H1 (cell line): Measurements from ENCODE around the gene HEATR5A. TPM values are rescaled to one million over a fixed set of nuclear protein-coding genes. Genes with fewer than 3 reads are reported as not detected.

Experiments
- CTCF ChIA-PET: fragments of 300-600 bp; sonication (Branson Sonifier 250); formaldehyde crosslinking; loops from one replicate; lab custom pipeline; 2021; ENCODE audit not compliant: partially characterized antibody; lab: Charles Lee
- POLR2A ChIA-PET: fragments of 300-600 bp; sonication (Branson Sonifier 250); formaldehyde crosslinking; loops from one replicate; lab custom pipeline; 2021; ENCODE audit warnings: inconsistent platforms; ENCODE audit not compliant: partially characterized antibody; lab: Charles Lee
- DNase-seq, 2 experiments: peaks; one replicate each; pipeline versions ENCODE4 v3.0.0 to v3.0.0-alpha.2; 2010 to 2022; ENCODE audit warnings: low spot score in 2 of 2, low read depth in 1 of 2, mixed read lengths in 1 of 2
- FAIRE-seq: peaks from 2 replicates; lab custom pipeline; 2011; peaks lifted over from hg19 to GRCh38; lab: Jason Lieb, UNC
- H2AFZ ChIP-seq: 2 replicates; pipeline ENCODE4 v1.8.1; 2012; ENCODE audit warnings: low read length, inconsistent platforms
- H2AK5ac ChIP-seq: 2 replicates; pipeline ENCODE4 v1.6.1; 2013; ENCODE audit warnings: low read depth, low read length
- H2BK120ac ChIP-seq: replicated peaks from 2 replicates; pipeline ENCODE3; 2013; ENCODE audit warnings: low read depth, low read length, inconsistent platforms
- H2BK12ac ChIP-seq: 2 replicates; pipeline ENCODE4 v1.6.1; 2013; ENCODE audit warnings: low read depth, low read length
- H2BK15ac ChIP-seq: 2 replicates; pipeline ENCODE4 v1.6.1; 2013; ENCODE audit warnings: low read length
- H2BK20ac ChIP-seq: 2 replicates; pipeline ENCODE4 v1.6.1; 2013; ENCODE audit warnings: low read length
- H2BK5ac ChIP-seq: 2 replicates; pipeline ENCODE4 v1.6.1; 2013; ENCODE audit warnings: low read depth, low read length
- H3K14ac ChIP-seq: 2 replicates; pipeline ENCODE4 v1.6.1; 2013; ENCODE audit warnings: inconsistent platforms; ENCODE audit not compliant: insufficient read length
- H3K18ac ChIP-seq: 2 replicates; pipeline ENCODE4 v1.6.1; 2013; ENCODE audit warnings: low read length; ENCODE audit errors: extremely low read depth
- H3K23ac ChIP-seq: 2 replicates; pipeline ENCODE4 v1.6.1; 2013; ENCODE audit warnings: inconsistent platforms; ENCODE audit not compliant: insufficient read length
- H3K23me2 ChIP-seq: 2 replicates; pipeline ENCODE4 v1.6.1; 2013; ENCODE audit warnings: low read depth, low read length
- H3K27ac ChIP-seq: 2 replicates; pipeline ENCODE4 v1.6.1; 2011; ENCODE audit warnings: low read depth, low read length, inconsistent platforms
- H3K27me3 ChIP-seq, 4 experiments: replicated peaks in 1 of 4; 1 replicate in 1 of 4; 2 replicates in 3 of 4; pipeline versions ENCODE4 v1.6.1 to v1.8.1; 2011 to 2013; ENCODE audit warnings: low read length in 3 of 4, mild to moderate bottlenecking in 3 of 4, inconsistent platforms in 2 of 4, mixed read lengths in 2 of 4, moderate library complexity in 1 of 4; ENCODE audit not compliant: control insufficient read depth in 3 of 4, insufficient read depth in 3 of 4; ENCODE audit errors: extremely low read depth in 1 of 4
- H3K36me3 ChIP-seq, 4 experiments: 2 replicates each; pipeline versions ENCODE4 v1.6.1 to v1.8.1; 2011 to 2013; ENCODE audit warnings: mild to moderate bottlenecking in 4 of 4, low read length in 3 of 4, moderate library complexity in 2 of 4, control low read depth in 1 of 4, inconsistent platforms in 1 of 4; ENCODE audit not compliant: insufficient read depth in 4 of 4, control insufficient read depth in 2 of 4
- H3K4ac ChIP-seq: replicated peaks from 2 replicates; pipeline ENCODE3; 2013; ENCODE audit warnings: low read length, low read depth, mixed read lengths, inconsistent platforms; ENCODE audit not compliant: insufficient read length
- H3K4me1 ChIP-seq, 4 experiments: replicated peaks in 1 of 4; 1 replicate in 1 of 4; 2 replicates in 3 of 4; pipeline versions ENCODE4 v1.6.1 to v1.8.1; 2011 to 2013; ENCODE audit warnings: low read length in 3 of 4, inconsistent platforms in 2 of 4, mixed read lengths in 1 of 4; ENCODE audit not compliant: insufficient read depth in 4 of 4, control insufficient read depth in 3 of 4
- H3K4me2 ChIP-seq, 2 experiments: 2 replicates each; pipeline versions ENCODE4 v1.6.1 to v1.8.1; 2011 to 2013; ENCODE audit warnings: low read depth in 2 of 2, low read length in 2 of 2, control low read depth in 1 of 2, inconsistent platforms in 1 of 2, mild to moderate bottlenecking in 1 of 2; ENCODE audit not compliant: insufficient read depth in 1 of 2
- H3K4me3 ChIP-seq, 4 experiments: fragments of 200-600, 300-600 bp in 1 of 4; sonication (generic), shearing (Covaris generic), sonication (Bioruptor Twin) in 1 of 4; 2 replicates each; pipeline versions ENCODE4 v1.5.1 to v1.8.1; 2011 to 2016; ENCODE audit warnings: low read length in 4 of 4, low read depth in 3 of 4, control low read depth in 2 of 4, inconsistent platforms in 2 of 4, mild to moderate bottlenecking in 2 of 4, mixed read lengths in 1 of 4, moderate library complexity in 1 of 4; ENCODE audit not compliant: insufficient read depth in 2 of 4; ENCODE audit errors: extremely low read depth in 1 of 4
- H3K56ac ChIP-seq: replicated peaks from 2 replicates; pipeline ENCODE3; 2013; ENCODE audit warnings: low read depth, mild to moderate bottlenecking, mixed read lengths, low read length, inconsistent platforms; ENCODE audit not compliant: insufficient read length
- H3K79me1 ChIP-seq: 2 replicates; pipeline ENCODE4 v1.6.1; 2013; ENCODE audit warnings: low read depth, low read length, control low read depth
- H3K79me2 ChIP-seq, 2 experiments: 2 replicates each; pipeline versions ENCODE4 v1.6.1 to v1.8.1; 2012 to 2013; ENCODE audit warnings: low read length in 2 of 2, mild to moderate bottlenecking in 2 of 2, inconsistent platforms in 1 of 2; ENCODE audit not compliant: insufficient read depth in 2 of 2, control insufficient read depth in 1 of 2
- H3K9ac ChIP-seq, 4 experiments: replicated peaks in 1 of 4; 1 replicate in 1 of 4; 2 replicates in 3 of 4; pipeline versions ENCODE4 v1.6.1 to v1.8.1; 2011 to 2013; ENCODE audit warnings: low read depth in 3 of 4, low read length in 3 of 4, control low read depth in 2 of 4, mild to moderate bottlenecking in 2 of 4, moderate library complexity in 2 of 4, inconsistent platforms in 1 of 4; ENCODE audit errors: extremely low read depth in 1 of 4
- H3K9me3 ChIP-seq, 2 experiments: 2 replicates each; pipeline versions ENCODE4 v1.6.1 to v1.8.1; 2012 to 2013; ENCODE audit warnings: mild to moderate bottlenecking in 2 of 2, moderate library complexity in 2 of 2, control low read depth in 1 of 2, inconsistent platforms in 1 of 2, low read depth in 1 of 2, low read length in 1 of 2, mixed read lengths in 1 of 2; ENCODE audit not compliant: insufficient read depth in 2 of 2
- H4K20me1 ChIP-seq, 2 experiments: replicated peaks in 1 of 2; 2 replicates each; pipeline versions ENCODE3 to v1.8.1; 2011 to 2013; ENCODE audit warnings: inconsistent platforms in 2 of 2, low read length in 2 of 2, mild to moderate bottlenecking in 1 of 2; ENCODE audit not compliant: insufficient read depth in 2 of 2, control insufficient read depth in 1 of 2
- H4K5ac ChIP-seq: 2 replicates; pipeline ENCODE4 v1.6.1; 2013; ENCODE audit warnings: low read length, low read depth, mixed read lengths, inconsistent platforms; ENCODE audit not compliant: insufficient read length
- H4K8ac ChIP-seq: 2 replicates; pipeline ENCODE4 v1.8.0; 2013; ENCODE audit warnings: mild to moderate bottlenecking, moderate library complexity, low read length, inconsistent platforms; ENCODE audit not compliant: insufficient read depth; ENCODE audit errors: extremely low read depth
- H4K91ac ChIP-seq: replicated peaks from 2 replicates; pipeline ENCODE3; 2013; ENCODE audit warnings: low read length, mixed read lengths, inconsistent platforms; ENCODE audit not compliant: insufficient read length
- BCL11A ChIP-seq, 2 experiments: IDR thresholded peaks; one replicate each; pipeline ENCODE4 v1.6.1; 2011; ENCODE audit warnings: low read depth in 2 of 2, low read length in 2 of 2, mild to moderate bottlenecking in 2 of 2
- CBX5 ChIP-seq: fragments of 300-800, 300-1000 bp; sonication (generic); IDR thresholded peaks from 2 replicates; pipeline ENCODE4 v1.7.1; 2016; ENCODE audit warnings: antibody characterized with exemption, low read length, low read depth
- CTBP2 ChIP-seq: IDR thresholded peaks from 2 replicates; pipeline ENCODE4 v1.7.0; 2011; ENCODE audit warnings: borderline replicate concordance, mild to moderate bottlenecking, moderate library complexity, mixed read lengths, low read length; ENCODE audit not compliant: insufficient read depth, insufficient read length
- E2F6 ChIP-seq: IDR thresholded peaks from 2 replicates; pipeline ENCODE4 v1.6.1; 2012; ENCODE audit warnings: inconsistent platforms
- EZH2 ChIP-seq: fragments of 200-600 bp; sonication (generic); IDR thresholded peaks from 2 replicates; pipeline ENCODE4 v1.7.1; 2012; ENCODE audit warnings: low read depth, mild to moderate bottlenecking, moderate library complexity, low read length, inconsistent platforms; ENCODE audit not compliant: severe bottlenecking
- KDM4A ChIP-seq: IDR thresholded peaks from one replicate; pipeline ENCODE4 v1.7.1; 2012; ENCODE audit warnings: low read depth, mild to moderate bottlenecking, moderate library complexity, low read length, inconsistent platforms; ENCODE audit not compliant: severe bottlenecking
- MAFK ChIP-seq: IDR thresholded peaks from 2 replicates; pipeline ENCODE4 v1.6.1; 2012; ENCODE audit warnings: low read depth, mild to moderate bottlenecking, improper control_type of control experiment, low read length
- POLR2A ChIP-seq, 2 experiments: IDR thresholded peaks; 1 replicate in 1 of 2; 2 replicates in 1 of 2; pipeline ENCODE4 v1.6.1; 2011; ENCODE audit warnings: low read depth in 2 of 2, low read length in 2 of 2, mild to moderate bottlenecking in 2 of 2; ENCODE audit errors: control extremely low read depth in 1 of 2
- POU5F1 ChIP-seq: IDR thresholded peaks from 2 replicates; pipeline ENCODE4 v1.6.1; 2011; ENCODE audit warnings: low read depth, mild to moderate bottlenecking, low read length, moderate library complexity
- RAD21 ChIP-seq, 2 experiments: IDR thresholded peaks in 1 of 2; conservative IDR thresholded peaks in 1 of 2; 2 replicates each; pipeline ENCODE4 v1.6.1; 2011; ENCODE audit warnings: low read depth in 2 of 2, low read length in 2 of 2, improper control_type of control experiment in 1 of 2, inconsistent platforms in 1 of 2, mild to moderate bottlenecking in 1 of 2, moderate library complexity in 1 of 2
- RBBP5 ChIP-seq: IDR thresholded peaks from 2 replicates; pipeline ENCODE4 v1.7.1; 2012; ENCODE audit warnings: low read depth, mild to moderate bottlenecking, inconsistent platforms, low read length, moderate library complexity, borderline replicate concordance
- RXRA ChIP-seq: IDR thresholded peaks from 2 replicates; pipeline ENCODE4 v1.6.1; 2011; ENCODE audit warnings: low read depth, mild to moderate bottlenecking, low read length, moderate library complexity; ENCODE audit not compliant: insufficient read depth
- SP1 ChIP-seq: IDR thresholded peaks from 2 replicates; pipeline ENCODE4 v1.6.1; 2011; ENCODE audit warnings: low read depth, low read length
- WGBS, 2 experiments: shearing (Covaris generic) in 1 of 2; methylation state at CpG; one replicate each; pipeline versions ENCODE4 v1.1.6 to v1.1.7; 2013 to 2015; ENCODE audit warnings: low lambda C conversion rate in 2 of 2, mixed read lengths in 2 of 2, inconsistent platforms in 1 of 2, low coverage in 1 of 2, missing lambda C conversion rate in 1 of 2; ENCODE audit not compliant: insufficient replicate concordance in 2 of 2, insufficient coverage in 1 of 2, insufficient read length in 1 of 2; ENCODE audit errors: extremely low coverage in 1 of 2, missing lambda C conversion rate in 1 of 2; 5-methylcytosine and 5-hydroxymethylcytosine counted together
- polyA plus RNA-seq, 7 experiments: library from polyadenylated mRNA; depleted of rRNA in 3 of 7; stranded (reverse) in 5 of 7; unstranded in 2 of 7; fragments of >200 nt in 5 of 7; fragments of 200-250 nt in 2 of 7; gene quantifications; 1 replicate in 5 of 7; 2 replicates in 1 of 7; 4 replicates in 1 of 7; pipeline versions ENCODE4 v1.2.1 to v1.2.3, GENCODE V29; 2011 to 2013; ENCODE audit warnings: missing spikeins in 2 of 7, mixed read lengths in 2 of 7
- total RNA-seq: library from RNA; stranded (reverse); fragmentation: NEBNext Ultra II Directional; extraction: Animal tissue kit (Norgen Biotek cat#: 25700); gene quantifications from 2 replicates; pipeline ENCODE4 v1.2.1, GENCODE V29; 2021

Gene HEATR5A
- total and polyA plus RNA-seq, 2 of the 8 experiments (the other 6 are each of a cell fraction or from before 2014, with no cell fraction given) = 9.0 to 36.2 TPM

- Histone ChIP-seq H4K8ac (no peak overlapping the region), H4K5ac (no peak overlapping the region)
- TF ChIP-seq CBX5 (no peak), EZH2 (no peak), RXRA (no peak), POLR2A (IDR thresholded peaks at IDR 0.05; ENCODE audit: control extremely low read depth in 1 of 2, low read depth in 2 of 2, low read length in 2 of 2) (no peak), KDM4A (no peak), BCL11A (IDR thresholded peaks at IDR 0.05; ENCODE audit: low read depth in 2 of 2, low read length in 2 of 2) (no peak), CTBP2 (no peak), MAFK (no peak), RBBP5 (no peak), RAD21 (IDR thresholded peaks at IDR 0.05 in 1 of 2, conservative IDR thresholded peaks at IDR 0.05 in 1 of 2; ENCODE audit: low read depth in 2 of 2, low read length in 2 of 2) (no peak), POU5F1 (no peak), SP1 (no peak), E2F6 (no peak)
Measured at GRCh38 chr14:31371646-31372045, 48.7 kb downstream of the HEATR5A start.

More at GRCh38 chr14:31371646-31372045, 48.7 kb downstream of the HEATR5A start:
- no peak overlapping the region for H3K56ac ChIP-seq
- H3K4ac ChIP-seq = no peak overlapping the region
- no peak overlapping the region for H3K4me3 ChIP-seq
- H3K27me3 ChIP-seq = no peaks in the 10 kb centered on the region
- H3K4me2 ChIP-seq = no peak overlapping the region
- ChIA-PET CTCF (interaction anchor here (0.6 to 1.2 kb wide), 2 partner anchors 289 to 881 kb away, joined by 3 to 4 read pairs; no protein-coding TSS in a partner anchor), POLR2A (no interaction called here)
- H3K27ac ChIP-seq = no peak overlapping the region
- H3K36me3 ChIP-seq = no peaks in the 10 kb centered on the region; a peak in 3 of 8 replicates
- H4K20me1 ChIP-seq = no peaks in the 10 kb centered on the region
- H2BK15ac ChIP-seq = no peak overlapping the region
- H2BK20ac ChIP-seq = no peak overlapping the region
- no peak overlapping the region for H2BK12ac ChIP-seq
- no peak overlapping the region for H3K14ac ChIP-seq
- DNase-seq (no peak), FAIRE-seq (no peak)
- H3K79me1 ChIP-seq = no peaks in the 10 kb centered on the region
- no peak overlapping the region for H4K91ac ChIP-seq
- WGBS, 2 experiments = 94% methylated on average over 2 of the region's 2 CpGs; no CpG with 5 or more reads in 1 of the 2 experiments
- no peaks in the 10 kb centered on the region for H3K23me2 ChIP-seq
- no peak overlapping the region for H2BK120ac ChIP-seq
- H2AK5ac ChIP-seq = no peak overlapping the region
- no peaks in the 10 kb centered on the region for H3K4me1 ChIP-seq
- no peak overlapping the region for H2AFZ ChIP-seq
- no peak overlapping the region for H3K9ac ChIP-seq
- no peak overlapping the region for H3K18ac ChIP-seq
- H2BK5ac ChIP-seq = no peak overlapping the region
- no peak overlapping the region for H3K23ac ChIP-seq
- H3K9me3 ChIP-seq = no peaks in the 10 kb centered on the region
- H3K79me2 ChIP-seq = no peaks in the 10 kb centered on the region
